Measurements from ENCODE around the gene TBCC.
"Not testable (repeated sequence)": the region's sequence is repeated elsewhere in the genome, so short reads cannot be mapped to it uniquely, and the experiment has no call there.

Gene TBCC

GRCh38 chr6:42727627-42728026 is 18.3 kb downstream of the TBCC start:
- DNase-seq = no peak

GRCh38 chr6:42727087-42727611 is 18.8 kb downstream of the TBCC start:
- peak in 1 of 2 experiments; percentile 25 for DNase-seq

- DNase-seq = peak; percentile 55 to 70
These were observed 19.3 kb downstream of the TBCC start for GRCh38 chr6:42726485-42727086.

GRCh38 chr6:42726026-42726425 is 19.9 kb downstream of the TBCC start:
- no peak for DNase-seq

- DNase-seq = no peak
These were observed 21.1 kb downstream of the TBCC start for GRCh38 chr6:42724825-42725224.

GRCh38 chr6:42722497-42722896 is 23.4 kb downstream of the TBCC start, which contains the start of gene PRPH2:
Gene PRPH2, minus strand, starts transcription at chr6:42722597. Its CDS starts 263 bp downstream, at chr6:42722334.
- no peak for DNase-seq

GRCh38 chr6:42720739-42721138 is 25.2 kb downstream of the TBCC start:
- DNase-seq = no peak

GRCh38 chr6:42715871-42716270 is 30.0 kb downstream of the TBCC start:
- no peak for DNase-seq

GRCh38 chr6:42714098-42714761 is 31.7 kb downstream of the TBCC start:
- no peak for DNase-seq

GRCh38 chr6:42711930-42712329 is 34.0 kb downstream of the TBCC start:
- no peak for DNase-seq

- DNase-seq = no peak
These were observed 35.6 kb downstream of the TBCC start for GRCh38 chr6:42710316-42710715.

- DNase-seq = no peak
These were observed 36.0 kb downstream of the TBCC start for GRCh38 chr6:42709871-42710270.

GRCh38 chr6:42708096-42708495 is 37.8 kb downstream of the TBCC start:
- DNase-seq = no peak

- DNase-seq = no peak
These were observed 38.3 kb downstream of the TBCC start for GRCh38 chr6:42707595-42707994.

- DNase-seq = no peak
These were observed 40.9 kb downstream of the TBCC start for GRCh38 chr6:42704937-42705374.

- DNase-seq = no peak
These were observed 41.5 kb downstream of the TBCC start for GRCh38 chr6:42704251-42704936.

- DNase-seq = not testable (repeated sequence)
These were observed 43.1 kb downstream of the TBCC start for GRCh38 chr6:42702786-42703185.

- DNase-seq = no peak
These were observed 43.7 kb downstream of the TBCC start for GRCh38 chr6:42702200-42702599.

- no peak for DNase-seq
These were observed 47.7 kb downstream of the TBCC start for GRCh38 chr6:42698217-42698616.

- no peak for DNase-seq
These were observed 48.6 kb downstream of the TBCC start for GRCh38 chr6:42697268-42697655.

- no peak for DNase-seq
These were observed 49.2 kb downstream of the TBCC start for GRCh38 chr6:42696526-42697267.

GRCh38 chr6:42694586-42694985 is 51.3 kb downstream of the TBCC start:
- no peak for DNase-seq

Data from activated CD4-positive, alpha-beta T cell treated with anti-CD3 and anti-CD28 coated beads, Interleukin-2, amount 50 U/mL, for 48 hours (primary cell).